Activated CD8-positive, alpha-beta T cell treated with anti-CD3 and anti-CD28 coated beads, Interleukin-2, amount 10 ng/mL, durations not matched to agents 7 days and 5 days (primary cell): ENCODE measurements around the gene ORAI3. TPM values are rescaled to one million over a fixed set of nuclear protein-coding genes. Genes with fewer than 3 reads are reported as not detected.

ENCODE experiments used
- total RNA-seq, 2 experiments: library from RNA; stranded (reverse); gene quantifications; one replicate each; pipeline ENCODE4 v1.2.3, GENCODE V29; 2021

Gene ORAI3
- total RNA-seq, 2 experiments from 2014 or later, result 21.4 to 23.1 TPM

Other genes with a start within 250 kb of the ORAI3 start
- 10 to 100 TPM; 75.2 to 76.0 TPM for gene SRCAP, start 249.9 kb upstream of the ORAI3 start, total RNA-seq
- 10 to 100 TPM; 42.1 to 43.7 TPM for gene PHKG2, start 200.6 kb upstream of the ORAI3 start, total RNA-seq
- 1 to 10 TPM; 4.4 to 4.8 TPM for gene CFAP119, start 187.0 kb upstream of the ORAI3 start, total RNA-seq
- gene RNF40, start 186.7 kb upstream of the ORAI3 start, total RNA-seq, result 100 to 1,000 TPM; 100 to 102 TPM
- 1 to 10 TPM; 1.7 to 1.9 TPM for gene ZNF629, start 161.9 kb upstream of the ORAI3 start, total RNA-seq
- 10 to 100 TPM; 30.3 to 34.5 TPM for gene BCL7C, start 55.0 kb upstream of the ORAI3 start, total RNA-seq
- under 1 TPM; 0.23 to 0.34 TPM for gene CTF1, start 52.5 kb upstream of the ORAI3 start, total RNA-seq
- gene FBXL19, start 25.5 kb upstream of the ORAI3 start, total RNA-seq, result 10 to 100 TPM; 22.7 to 23.1 TPM
- gene SETD1A, start 8.7 kb downstream of the ORAI3 start, total RNA-seq, result 10 to 100 TPM; 25.6 to 28.4 TPM
- 1 to 10 TPM; 6.3 to 7.8 TPM for gene HSD3B7, start 36.1 kb downstream of the ORAI3 start, total RNA-seq
- gene STX1B, start 61.6 kb downstream of the ORAI3 start, total RNA-seq, result 1 to 10 TPM; 1.7 to 2.2 TPM
- gene STX4, start 84.5 kb downstream of the ORAI3 start, total RNA-seq, result 10 to 100 TPM; 46.4 to 53.5 TPM
- 10 to 100 TPM; 20.8 to 22.2 TPM for gene ZNF668, start 125.2 kb downstream of the ORAI3 start, total RNA-seq
- 10 to 100 TPM; 26.0 to 30.3 TPM for gene ZNF646, start 125.4 kb downstream of the ORAI3 start, total RNA-seq
- gene PRSS53, start 139.9 kb downstream of the ORAI3 start, total RNA-seq, result 1 to 10 TPM; 5.3 to 6.8 TPM
- gene VKORC1, start 145.7 kb downstream of the ORAI3 start, total RNA-seq, result 10 to 100 TPM; 71.6 to 78.8 TPM
- gene BCKDK, start 159.3 kb downstream of the ORAI3 start, total RNA-seq, result 10 to 100 TPM; 38.9 TPM
- 10 to 100 TPM; 58.6 to 63.8 TPM for gene KAT8, start 168.6 kb downstream of the ORAI3 start, total RNA-seq
- gene PRSS8, start 186.7 kb downstream of the ORAI3 start, total RNA-seq, result not detected
- gene PRSS36, start 201.0 kb downstream of the ORAI3 start, total RNA-seq, result 1 to 10 TPM in 1 of 2 experiments, under 1 TPM in 1; 0.95 to 1.3 TPM
- gene FUS, start 231.1 kb downstream of the ORAI3 start, total RNA-seq, result 100 to 1,000 TPM; 536 to 569 TPM